HG02763 (cell line): ENCODE measurements around the gene CIRBP.
"Not testable (repeated sequence)": the region's sequence is repeated elsewhere in the genome, so short reads cannot be mapped to it uniquely, and the experiment has no call there.

ENCODE experiments used
- ATAC-seq: cut with Tn5 transposase; IDR thresholded peaks from one replicate; pipeline ENCODE4 v1.9.1; 2021; ENCODE audit warnings: mild to moderate bottlenecking, moderate library complexity; ENCODE audit not compliant: unreplicated experiment

The CIRBP gene

DNA sequence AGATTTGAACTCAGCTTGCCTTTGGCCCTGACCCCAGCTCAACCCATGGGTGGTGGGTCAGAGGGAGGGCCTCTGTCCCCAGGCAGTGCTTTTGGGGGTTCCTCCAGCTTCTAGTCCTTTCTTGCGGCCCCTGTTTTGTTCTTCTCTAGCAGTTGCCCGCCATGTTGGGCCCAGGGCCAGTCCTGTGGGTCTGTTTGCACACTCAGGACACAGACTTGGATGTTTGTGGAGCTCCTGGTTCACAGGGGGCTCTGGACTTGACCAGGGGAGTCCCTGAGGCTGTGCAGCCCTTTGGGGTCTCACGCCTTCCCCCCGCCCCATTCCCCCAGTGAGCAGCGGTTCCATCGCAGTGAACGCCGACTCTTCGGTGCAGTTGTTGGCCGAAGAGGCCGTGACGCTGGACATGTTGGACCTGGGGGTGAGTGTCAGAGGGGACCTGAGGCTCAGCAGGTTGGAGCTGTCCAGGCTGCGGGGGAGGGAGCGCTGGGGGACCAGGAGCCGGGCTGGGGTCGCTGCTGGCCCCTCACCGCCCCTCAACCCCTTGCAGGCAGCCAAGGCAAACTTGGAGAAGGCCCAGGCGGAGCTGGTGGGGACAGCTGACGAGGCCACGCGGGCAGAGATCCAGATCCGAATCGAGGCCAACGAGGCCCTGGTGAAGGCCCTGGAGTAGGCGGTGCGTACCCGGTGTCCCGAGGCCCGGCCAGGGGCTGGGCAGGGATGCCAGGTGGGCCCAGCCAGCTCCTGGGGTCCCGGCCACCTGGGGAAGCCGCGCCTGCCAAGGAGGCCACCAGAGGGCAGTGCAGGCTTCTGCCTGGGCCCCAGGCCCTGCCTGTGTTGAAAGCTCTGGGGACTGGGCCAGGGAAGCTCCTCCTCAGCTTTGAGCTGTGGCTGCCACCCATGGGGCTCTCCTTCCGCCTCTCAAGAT, 25.1 kb upstream of the CIRBP start:
- no peak for ATAC-seq

GRCh38 chr19:1244693-1245451, 24.3 kb upstream of the CIRBP start:
- ATAC-seq, result no peak

GRCh38 chr19:1245494-1246264, 23.5 kb upstream of the CIRBP start:
- ATAC-seq, result no peak

DNA sequence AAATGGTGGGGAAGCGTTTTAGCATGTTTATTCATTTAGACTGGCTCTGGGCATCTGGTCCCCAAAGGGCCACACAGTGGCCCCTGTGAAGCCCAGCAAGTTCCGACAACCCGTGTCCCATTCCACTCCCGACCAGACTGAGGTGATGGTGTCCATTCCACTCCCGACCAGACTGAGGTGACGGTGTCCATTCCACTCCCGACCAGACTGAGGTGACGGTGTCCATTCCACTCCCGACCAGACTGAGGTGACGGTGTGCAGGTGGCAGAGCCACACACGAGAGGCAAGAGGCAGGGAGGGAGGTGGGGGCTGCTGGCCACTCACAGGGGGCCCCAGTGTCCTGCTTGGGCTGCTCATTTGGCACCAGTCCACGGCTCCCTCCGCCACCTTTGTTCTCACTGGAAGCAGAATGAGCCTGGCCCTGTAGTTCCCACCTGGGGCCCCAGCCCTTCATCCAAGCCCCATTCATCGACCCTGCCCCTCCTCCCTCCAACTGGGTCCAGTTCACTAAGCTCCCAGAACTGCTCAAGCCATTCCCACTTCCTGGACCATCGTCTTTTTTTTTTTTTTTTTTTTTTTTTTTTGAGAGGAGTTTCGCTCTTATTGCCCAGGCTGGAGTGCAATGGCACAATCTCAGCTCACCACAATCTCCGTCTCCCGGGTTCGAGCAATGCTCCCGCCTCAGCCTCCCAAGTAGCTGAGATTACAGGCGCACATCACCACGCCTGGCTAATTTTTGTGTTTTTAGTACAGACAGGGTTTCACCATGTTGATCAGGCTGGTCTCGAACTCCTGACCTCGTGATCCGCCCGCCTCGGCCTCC, 22.7 kb upstream of the CIRBP start:
- ATAC-seq, result not testable (repeated sequence)

- no peak for ATAC-seq
Observed at GRCh38 chr19:1247748-1248138, 21.4 kb upstream of the CIRBP start.

- peak; percentile 8 for ATAC-seq
Observed at GRCh38 chr19:1248139-1248785, 20.9 kb upstream of the CIRBP start, which contains the start of gene MIDN. Gene MIDN, plus strand, starts transcription at chr19:1248583. Its CDS starts 1,714 bp downstream, at chr19:1250297.

- peak; percentile 33 for ATAC-seq
Observed at GRCh38 chr19:1248786-1249297, 20.3 kb upstream of the CIRBP start.

- ATAC-seq, result peak; percentile 43
Observed at GRCh38 chr19:1249298-1249989, 19.7 kb upstream of the CIRBP start.

DNA sequence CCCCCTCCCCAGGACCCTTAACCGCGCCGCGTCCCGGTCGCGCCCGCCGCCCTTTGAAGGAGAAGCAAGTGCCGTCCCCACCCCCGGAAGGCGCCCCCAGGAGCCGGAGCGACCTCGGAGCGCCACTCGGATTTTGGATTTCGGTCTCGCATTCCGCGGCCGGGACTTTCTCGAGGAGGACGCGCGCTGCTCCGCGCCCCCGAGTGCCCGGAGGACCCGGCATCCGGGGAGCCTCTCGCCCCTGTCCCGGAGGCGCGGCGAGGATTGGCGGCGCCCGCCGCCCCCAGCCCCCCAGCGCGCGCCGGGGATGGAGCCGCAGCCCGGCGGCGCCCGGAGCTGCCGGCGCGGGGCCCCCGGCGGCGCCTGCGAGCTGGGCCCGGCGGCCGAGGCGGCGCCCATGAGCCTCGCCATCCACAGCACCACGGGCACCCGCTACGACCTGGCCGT, 19.1 kb upstream of the CIRBP start:
- peak; percentile 0 for ATAC-seq

DNA sequence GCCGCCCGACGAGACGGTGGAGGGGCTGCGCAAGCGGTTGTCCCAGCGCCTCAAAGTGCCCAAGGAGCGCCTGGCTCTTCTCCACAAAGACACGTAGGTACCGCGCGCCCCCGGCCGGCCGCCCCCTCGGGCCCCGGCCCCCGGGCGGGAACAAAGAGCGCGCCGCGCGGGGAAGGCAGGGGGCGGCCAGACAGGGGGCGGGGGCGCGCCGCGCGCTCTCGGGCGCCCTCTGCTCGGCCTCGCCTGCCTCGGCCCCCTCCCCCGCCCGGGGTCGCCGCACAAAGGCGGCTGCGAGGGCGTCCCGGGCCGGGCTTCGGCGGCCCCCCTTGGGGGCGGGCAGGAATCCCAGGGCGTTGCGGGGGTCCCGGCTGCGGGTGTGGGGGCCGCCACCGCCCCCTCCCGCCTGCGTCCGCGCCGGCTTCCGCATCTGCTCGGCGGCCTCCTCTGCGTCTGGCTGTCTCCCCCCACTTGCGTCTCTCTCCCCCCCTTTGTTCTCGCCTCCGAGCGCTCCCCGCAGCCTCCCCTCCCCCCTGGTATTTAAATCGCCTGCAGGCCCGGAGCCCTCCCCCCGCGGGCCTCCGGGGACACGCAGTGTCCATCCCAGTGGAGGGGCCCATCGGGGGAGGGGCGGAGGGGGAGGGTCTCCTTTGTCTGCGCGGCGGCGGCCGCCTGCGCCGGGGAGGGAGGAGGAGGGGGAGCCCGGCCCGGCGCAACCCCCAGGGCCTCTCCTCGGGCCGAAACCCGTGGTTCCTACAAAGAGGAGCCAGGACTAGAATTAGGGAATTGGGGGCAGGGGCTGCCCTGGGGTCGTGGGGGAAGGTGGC, 18.5 kb upstream of the CIRBP start:
- no peak for ATAC-seq

GRCh38 chr19:1251330-1252220, 17.6 kb upstream of the CIRBP start:
- ATAC-seq, result no peak

- ATAC-seq, result no peak
Observed at GRCh38 chr19:1252221-1252820, 16.8 kb upstream of the CIRBP start.

GRCh38 chr19:1252821-1253513, 16.2 kb upstream of the CIRBP start:
- ATAC-seq, result no peak

DNA sequence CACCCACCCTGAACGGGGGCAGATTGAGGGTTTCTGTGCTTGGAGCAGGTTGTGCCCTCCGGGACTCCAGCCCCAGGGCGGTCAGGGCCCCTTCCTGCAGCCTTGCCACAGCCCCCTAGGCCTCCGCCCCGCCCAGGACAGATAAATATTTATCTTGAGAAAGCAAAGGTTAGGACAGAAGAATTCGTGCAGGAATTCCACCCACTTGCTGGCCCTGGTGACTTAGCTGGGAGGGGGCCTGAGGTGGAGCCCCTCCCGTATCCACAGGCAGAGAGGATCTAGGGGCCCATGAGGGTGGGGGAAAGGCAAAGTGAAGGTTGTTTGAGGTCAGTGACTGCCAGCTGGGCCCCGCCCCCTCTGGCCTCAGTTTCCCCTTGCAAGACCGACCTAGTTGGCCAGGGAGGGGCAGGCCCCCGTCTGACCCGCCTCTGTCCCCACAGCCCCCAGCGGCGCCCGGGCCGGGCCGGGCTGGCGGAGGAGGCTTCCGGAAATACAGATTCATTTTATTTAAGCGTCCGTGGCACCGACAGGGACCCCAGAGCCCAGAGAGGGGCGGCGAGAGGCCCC, 15.5 kb upstream of the CIRBP start:
- no peak for ATAC-seq

GRCh38 chr19:1254081-1254527, 15.0 kb upstream of the CIRBP start:
- no peak for ATAC-seq
